ENCODE results near the gene ARNT2.

DNA sequence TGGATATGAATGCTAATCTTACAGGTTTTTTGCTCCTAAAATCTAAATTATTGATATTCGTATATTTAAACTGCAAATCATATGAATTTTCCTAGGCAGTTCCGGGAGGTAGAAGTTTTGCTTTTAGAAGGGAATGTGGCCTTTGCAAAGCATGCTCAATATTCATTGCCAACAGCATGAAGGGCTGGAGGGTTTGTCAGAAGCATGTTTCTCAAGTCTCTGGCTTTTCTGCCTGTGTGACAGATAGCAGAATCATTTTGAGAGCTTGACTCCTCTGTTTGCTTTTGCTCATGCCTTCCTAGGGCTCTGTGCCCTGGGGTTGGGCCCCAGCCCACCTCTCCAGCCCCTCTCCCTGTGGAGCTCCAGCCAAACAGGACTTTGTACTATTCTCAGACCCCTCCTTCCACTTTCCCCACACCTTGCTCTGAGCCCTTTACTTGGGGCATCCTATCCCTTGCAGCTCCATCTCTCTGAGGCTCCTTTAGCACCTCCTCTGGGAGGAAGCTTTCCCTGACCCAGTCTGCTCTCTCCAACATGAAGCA lies 91.3 kb downstream of the ARNT2 start:
- TF ChIP-seq, protein P1, sequence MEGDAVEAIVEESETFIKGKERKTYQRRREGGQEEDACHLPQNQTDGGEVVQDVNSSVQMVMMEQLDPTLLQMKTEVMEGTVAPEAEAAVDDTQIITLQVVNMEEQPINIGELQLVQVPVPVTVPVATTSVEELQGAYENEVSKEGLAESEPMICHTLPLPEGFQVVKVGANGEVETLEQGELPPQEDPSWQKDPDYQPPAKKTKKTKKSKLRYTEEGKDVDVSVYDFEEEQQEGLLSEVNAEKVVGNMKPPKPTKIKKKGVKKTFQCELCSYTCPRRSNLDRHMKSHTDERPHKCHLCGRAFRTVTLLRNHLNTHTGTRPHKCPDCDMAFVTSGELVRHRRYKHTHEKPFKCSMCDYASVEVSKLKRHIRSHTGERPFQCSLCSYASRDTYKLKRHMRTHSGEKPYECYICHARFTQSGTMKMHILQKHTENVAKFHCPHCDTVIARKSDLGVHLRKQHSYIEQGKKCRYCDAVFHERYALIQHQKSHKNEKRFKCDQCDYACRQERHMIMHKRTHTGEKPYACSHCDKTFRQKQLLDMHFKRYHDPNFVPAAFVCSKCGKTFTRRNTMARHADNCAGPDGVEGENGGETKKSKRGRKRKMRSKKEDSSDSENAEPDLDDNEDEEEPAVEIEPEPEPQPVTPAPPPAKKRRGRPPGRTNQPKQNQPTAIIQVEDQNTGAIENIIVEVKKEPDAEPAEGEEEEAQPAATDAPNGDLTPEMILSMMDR (IDR thresholded peaks at IDR 0.05; ENCODE audit: poor library complexity) = no peak
- no peak for TF ChIP-seq EZH2phosphoT487 (IDR thresholded peaks at IDR 0.05; ENCODE audit: low read depth, severe bottlenecking, unreplicated experiment)
- no peak for TF ChIP-seq EZH2 (IDR thresholded peaks at IDR 0.05; ENCODE audit: borderline replicate concordance)

Measured in hepatocyte (in vitro differentiated cells).